GM10248 (cell line): ENCODE results near the gene VASH2.
A peak's percentile ranks its signal among the peaks of the same experiment; 100 is the strongest.

Experiments
- CTCF ChIA-PET: fragments of 300-600 bp; sonication (Branson Sonifier 250); formaldehyde crosslinking; extraction: SDS; loops from one replicate; lab custom pipeline; 2021; ENCODE audit warnings: antibody characterized with exemption; lab: Yijun Ruan, JAX
- POLR2A ChIA-PET: fragments of 350-650 bp; sonication (Branson Sonifier 250); formaldehyde crosslinking; extraction: SDS; loops from one replicate; lab custom pipeline; 2020; ENCODE audit warnings: antibody characterized with exemption; lab: Yijun Ruan, JAX
- DNase-seq: peaks from one replicate; pipeline ENCODE4 v3.0.0; 2012; ENCODE audit errors: extremely low spot score
- TF ChIP-seq, protein P1 (sequence below): IDR thresholded peaks from 2 replicates; pipeline ENCODE4 v1.5.1; 2012; ENCODE audit warnings: mild to moderate bottlenecking, low read depth; ENCODE audit errors: extremely low read depth, missing control alignments, control extremely low read depth

The VASH2 gene

DNA sequence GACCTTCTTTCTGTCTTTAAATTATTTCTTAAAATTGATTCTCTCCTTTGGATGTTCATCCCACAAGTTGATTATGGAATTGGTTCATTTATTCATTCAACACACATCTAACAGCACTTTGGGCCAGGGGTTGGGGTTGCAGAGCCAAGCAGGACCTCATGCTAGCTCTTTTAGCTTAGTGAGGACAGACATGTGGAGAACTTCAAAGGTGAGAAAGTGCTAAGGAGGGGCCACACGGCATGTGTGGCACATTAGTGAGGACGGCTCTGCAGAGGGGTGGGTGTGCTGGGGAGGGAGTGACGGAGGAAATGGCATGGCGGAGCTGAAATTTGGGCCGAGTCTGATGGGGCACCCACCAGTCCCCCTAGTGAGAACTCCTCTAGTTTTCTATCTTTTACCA lies 32.5 kb upstream of the VASH2 start:
- ChIA-PET POLR2A (no interaction called here), CTCF (interaction anchor here (0.8 to 1.4 kb wide), 3 partner anchors 8 to 97 kb away, joined by 3 read pairs; no protein-coding TSS in a partner anchor)
- DNase-seq = no peak
- TF ChIP-seq, protein P1, sequence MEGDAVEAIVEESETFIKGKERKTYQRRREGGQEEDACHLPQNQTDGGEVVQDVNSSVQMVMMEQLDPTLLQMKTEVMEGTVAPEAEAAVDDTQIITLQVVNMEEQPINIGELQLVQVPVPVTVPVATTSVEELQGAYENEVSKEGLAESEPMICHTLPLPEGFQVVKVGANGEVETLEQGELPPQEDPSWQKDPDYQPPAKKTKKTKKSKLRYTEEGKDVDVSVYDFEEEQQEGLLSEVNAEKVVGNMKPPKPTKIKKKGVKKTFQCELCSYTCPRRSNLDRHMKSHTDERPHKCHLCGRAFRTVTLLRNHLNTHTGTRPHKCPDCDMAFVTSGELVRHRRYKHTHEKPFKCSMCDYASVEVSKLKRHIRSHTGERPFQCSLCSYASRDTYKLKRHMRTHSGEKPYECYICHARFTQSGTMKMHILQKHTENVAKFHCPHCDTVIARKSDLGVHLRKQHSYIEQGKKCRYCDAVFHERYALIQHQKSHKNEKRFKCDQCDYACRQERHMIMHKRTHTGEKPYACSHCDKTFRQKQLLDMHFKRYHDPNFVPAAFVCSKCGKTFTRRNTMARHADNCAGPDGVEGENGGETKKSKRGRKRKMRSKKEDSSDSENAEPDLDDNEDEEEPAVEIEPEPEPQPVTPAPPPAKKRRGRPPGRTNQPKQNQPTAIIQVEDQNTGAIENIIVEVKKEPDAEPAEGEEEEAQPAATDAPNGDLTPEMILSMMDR = no peak

DNA sequence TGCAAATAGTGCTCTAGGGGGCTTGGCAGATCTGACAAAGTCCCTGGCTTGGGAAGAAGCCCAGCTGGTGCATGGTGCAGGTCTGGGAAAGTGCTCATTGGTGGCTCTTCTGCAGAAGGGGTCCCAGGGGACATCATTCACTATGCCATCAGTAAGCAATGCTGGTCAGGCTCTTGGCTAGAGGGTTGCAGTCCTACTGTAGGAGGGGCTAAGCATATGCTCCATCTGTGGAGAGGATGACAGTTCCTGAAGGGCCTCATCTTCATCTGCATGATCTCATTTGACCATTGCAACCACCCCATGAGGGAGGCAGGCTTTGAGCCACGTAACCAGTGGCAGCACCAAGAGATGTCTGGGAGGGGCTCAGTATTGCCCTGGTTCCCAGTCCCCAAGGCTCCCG lies 31.5 kb upstream of the VASH2 start:
- ChIA-PET CTCF (no interaction called here), POLR2A (no interaction called here)
- no peak for DNase-seq
- TF ChIP-seq, protein P1 = no peak

DNA sequence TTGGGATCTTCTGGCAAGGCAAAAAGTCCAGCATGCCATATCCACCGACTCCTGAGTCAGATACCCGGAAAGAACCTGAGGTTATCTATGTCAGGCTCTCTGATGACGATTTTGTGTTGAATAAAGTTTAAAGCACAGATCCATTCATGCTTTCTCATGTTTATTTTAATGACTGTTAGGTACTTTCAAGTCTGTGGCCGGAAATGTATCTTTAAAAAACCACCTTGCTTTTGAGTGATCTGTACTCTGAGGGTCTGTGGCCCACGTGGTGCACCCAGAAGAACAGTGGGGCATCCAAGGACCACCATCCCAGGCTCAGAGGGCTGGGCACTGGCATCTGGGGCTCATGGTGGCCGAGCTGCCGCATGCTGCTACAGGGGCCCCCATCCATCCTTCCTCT lies 30.1 kb upstream of the VASH2 start:
- CTCF ChIA-PET = interaction anchor here (0.8 to 2.4 kb wide), 16 partner anchors 11 to 77 kb away, joined by 3 to 13 read pairs (median 4); partner anchors contain the start of gene VASH2
- POLR2A ChIA-PET = no interaction called here
- no peak for DNase-seq
- TF ChIP-seq, protein P1 = no peak

DNA sequence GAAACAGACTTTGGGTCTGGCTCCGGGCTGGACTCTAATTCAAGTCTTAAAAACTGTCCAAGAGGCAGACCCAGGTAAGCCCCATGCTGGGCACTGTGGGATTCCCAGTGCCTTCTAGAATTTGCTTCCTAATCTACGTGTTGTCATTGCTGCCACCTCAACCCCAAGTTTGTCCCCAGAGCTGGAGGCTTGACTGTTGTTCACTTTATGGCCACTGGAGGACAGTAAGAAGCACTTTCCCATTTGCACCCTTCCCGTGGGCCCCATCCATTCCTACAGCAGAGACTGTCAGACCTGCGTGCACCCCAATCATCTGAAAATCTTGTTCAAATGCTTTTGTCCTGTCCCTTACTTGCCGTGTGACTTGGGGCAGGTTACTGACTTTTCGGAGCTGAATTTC lies 29.4 kb upstream of the VASH2 start:
- peak; percentile 57 for DNase-seq
- TF ChIP-seq, protein P1 = peak; percentile 42
- ChIA-PET CTCF (interaction anchor here (0.8 to 2.4 kb wide), 18 partner anchors 10 to 76 kb away, joined by 3 to 13 read pairs (median 4); partner anchors contain the start of gene VASH2), POLR2A (no interaction called here)

DNA sequence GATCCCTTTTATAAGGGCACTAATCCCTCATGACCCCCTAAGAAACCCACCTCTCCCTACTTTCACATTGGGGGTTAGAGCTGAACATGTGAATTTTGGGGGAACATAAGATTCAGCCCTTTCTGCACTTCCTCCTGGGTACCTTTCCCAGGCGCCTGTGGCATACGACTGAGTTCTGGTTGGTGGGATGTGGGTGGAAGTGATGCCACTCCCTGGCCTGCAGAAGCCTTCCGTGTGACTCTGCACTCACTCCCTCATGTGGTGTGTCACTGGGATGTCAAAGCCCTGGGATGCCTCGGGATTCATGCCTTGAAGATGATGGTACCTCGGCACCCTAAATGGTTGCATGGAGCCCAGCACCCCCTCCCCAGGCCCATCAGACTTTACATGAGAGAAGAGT lies 28.3 kb upstream of the VASH2 start:
- CTCF ChIA-PET = interaction anchor here (0.9 to 2.4 kb wide), 7 partner anchors 9 to 72 kb away, joined by 3 to 13 read pairs (median 5); partner anchors contain the start of gene VASH2
- TF ChIP-seq, protein P1 = no peak

DNA sequence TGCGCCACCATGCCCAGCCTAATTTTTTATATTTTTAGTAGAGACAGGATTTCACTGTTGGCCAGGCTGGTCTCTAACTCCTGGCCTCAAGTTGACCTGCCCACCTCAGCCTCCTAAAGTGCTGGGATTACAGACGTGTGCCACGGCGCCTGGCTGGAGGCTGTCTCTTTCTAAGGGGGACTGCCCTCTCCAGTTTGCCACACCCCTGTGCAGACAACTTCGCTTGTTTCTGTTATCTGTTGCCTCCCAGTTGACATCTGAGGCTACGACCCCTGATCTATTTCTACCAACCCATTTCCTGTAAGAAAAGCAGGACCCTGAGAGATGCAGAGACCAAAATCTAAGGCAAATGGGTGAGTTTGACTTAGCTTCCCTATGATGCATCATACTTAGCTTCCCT lies 24.0 kb upstream of the VASH2 start:
- ChIA-PET POLR2A (no interaction called here), CTCF (interaction anchor here (1.2 kb wide), 2 partner anchors 39 to 40 kb away, joined by 3 read pairs; no protein-coding TSS in a partner anchor)
- TF ChIP-seq, protein P1 = no peak
- no peak for DNase-seq

More for the DNA sequence above, 28.3 kb upstream of the VASH2 start:
- POLR2A ChIA-PET = no interaction called here
- DNase-seq = no peak
